ENCODE data around the gene ISG20. TPM values are rescaled to one million over a fixed set of nuclear protein-coding genes. Genes with fewer than 3 reads are reported as not detected.

The ISG20 gene
- total and polyA plus RNA-seq, 2 experiments from 2014 or later: 13.3 to 15.8 TPM

- H3K27ac ChIP-seq: no peak overlapping the region
- H3K4me2 ChIP-seq: no peak overlapping the region
- no peaks in the 10 kb centered on the region for H3K4me1 ChIP-seq (ENCODE audit: insufficient read depth)
- peaks cover 6% of the 10 kb centered on the region for H3K27me3 ChIP-seq
- TF ChIP-seq EZH2phosphoT487 (IDR thresholded peaks at IDR 0.05; ENCODE audit: low read depth, severe bottlenecking, unreplicated experiment) (no peak), EZH2 (IDR thresholded peaks at IDR 0.05; ENCODE audit: borderline replicate concordance) (no peak)
- TF ChIP-seq, protein P1, sequence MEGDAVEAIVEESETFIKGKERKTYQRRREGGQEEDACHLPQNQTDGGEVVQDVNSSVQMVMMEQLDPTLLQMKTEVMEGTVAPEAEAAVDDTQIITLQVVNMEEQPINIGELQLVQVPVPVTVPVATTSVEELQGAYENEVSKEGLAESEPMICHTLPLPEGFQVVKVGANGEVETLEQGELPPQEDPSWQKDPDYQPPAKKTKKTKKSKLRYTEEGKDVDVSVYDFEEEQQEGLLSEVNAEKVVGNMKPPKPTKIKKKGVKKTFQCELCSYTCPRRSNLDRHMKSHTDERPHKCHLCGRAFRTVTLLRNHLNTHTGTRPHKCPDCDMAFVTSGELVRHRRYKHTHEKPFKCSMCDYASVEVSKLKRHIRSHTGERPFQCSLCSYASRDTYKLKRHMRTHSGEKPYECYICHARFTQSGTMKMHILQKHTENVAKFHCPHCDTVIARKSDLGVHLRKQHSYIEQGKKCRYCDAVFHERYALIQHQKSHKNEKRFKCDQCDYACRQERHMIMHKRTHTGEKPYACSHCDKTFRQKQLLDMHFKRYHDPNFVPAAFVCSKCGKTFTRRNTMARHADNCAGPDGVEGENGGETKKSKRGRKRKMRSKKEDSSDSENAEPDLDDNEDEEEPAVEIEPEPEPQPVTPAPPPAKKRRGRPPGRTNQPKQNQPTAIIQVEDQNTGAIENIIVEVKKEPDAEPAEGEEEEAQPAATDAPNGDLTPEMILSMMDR (IDR thresholded peaks at IDR 0.05; ENCODE audit: poor library complexity): no peak
- no peak overlapping the region for H2AFZ ChIP-seq
- H4K20me1 ChIP-seq (ENCODE audit: insufficient read depth, poor library complexity, severe bottlenecking): no peaks in the 10 kb centered on the region
- WGBS (ENCODE audit: low lambda C conversion rate, missing lambda C conversion rate): 86% methylated on average over 5 of the region's 5 CpGs
- no peak for DNase-seq (ENCODE audit: low spot score)
- H3K79me2 ChIP-seq: no peaks in the 10 kb centered on the region
- no peaks in the 10 kb centered on the region for H3K9me2 ChIP-seq (replicated peaks; ENCODE audit: insufficient read depth)
- no peaks in the 10 kb centered on the region for H3K36me3 ChIP-seq (replicated peaks; ENCODE audit: insufficient read depth, low read depth)
- H3K9me3 ChIP-seq (ENCODE audit: low read depth): no peaks in the 10 kb centered on the region
- H3K4me3 ChIP-seq: no peak overlapping the region
Observed at GRCh38 chr15:88693191-88693590, 54.4 kb downstream of the ISG20 start.

GRCh38 chr15:88695101-88695500, 56.3 kb downstream of the ISG20 start:
- Histone ChIP-seq H2AFZ (no peak overlapping the region), H3K4me1 (ENCODE audit: insufficient read depth) (no peaks in the 10 kb centered on the region), H4K20me1 (ENCODE audit: insufficient read depth, poor library complexity, severe bottlenecking) (no peaks in the 10 kb centered on the region), H3K27me3 (peaks cover 13% of the 10 kb centered on the region), H3K4me2 (no peak overlapping the region), H3K36me3 (replicated peaks; ENCODE audit: insufficient read depth, low read depth) (no peaks in the 10 kb centered on the region), H3K27ac (no peak overlapping the region), H3K79me2 (no peaks in the 10 kb centered on the region), H3K9me2 (replicated peaks; ENCODE audit: insufficient read depth) (no peaks in the 10 kb centered on the region), H3K9me3 (ENCODE audit: low read depth) (no peaks in the 10 kb centered on the region), H3K4me3 (no peak overlapping the region)
- no peak for DNase-seq (ENCODE audit: low spot score)
- TF ChIP-seq, protein P1 (IDR thresholded peaks at IDR 0.05; ENCODE audit: poor library complexity): no peak
- no peak for TF ChIP-seq EZH2 (IDR thresholded peaks at IDR 0.05; ENCODE audit: borderline replicate concordance)
- TF ChIP-seq EZH2phosphoT487 (IDR thresholded peaks at IDR 0.05; ENCODE audit: low read depth, severe bottlenecking, unreplicated experiment): no peak
- 93% methylated on average over 8 of the region's 8 CpGs for WGBS (ENCODE audit: low lambda C conversion rate, missing lambda C conversion rate)

GRCh38 chr15:88695691-88696251, 57.0 kb downstream of the ISG20 start:
- no peak for DNase-seq (ENCODE audit: low spot score)
- WGBS (ENCODE audit: low lambda C conversion rate, missing lambda C conversion rate): 60% methylated on average over 20 of the region's 20 CpGs
- H2AFZ ChIP-seq: no peak overlapping the region
- H3K27me3 ChIP-seq: peaks cover 13% of the 10 kb centered on the region
- H3K4me2 ChIP-seq: no peak overlapping the region
- no peaks in the 10 kb centered on the region for H3K9me2 ChIP-seq (replicated peaks; ENCODE audit: insufficient read depth)
- no peak overlapping the region for H3K27ac ChIP-seq
- no peaks in the 10 kb centered on the region for H3K4me1 ChIP-seq (ENCODE audit: insufficient read depth)
- no peaks in the 10 kb centered on the region for H3K36me3 ChIP-seq (replicated peaks; ENCODE audit: insufficient read depth, low read depth)
- H3K9me3 ChIP-seq (ENCODE audit: low read depth): no peaks in the 10 kb centered on the region
- TF ChIP-seq, protein P1 (IDR thresholded peaks at IDR 0.05; ENCODE audit: poor library complexity): no peak
- TF ChIP-seq EZH2phosphoT487 (IDR thresholded peaks at IDR 0.05; ENCODE audit: low read depth, severe bottlenecking, unreplicated experiment): no peak
- TF ChIP-seq EZH2 (IDR thresholded peaks at IDR 0.05; ENCODE audit: borderline replicate concordance): no peak
- H3K4me3 ChIP-seq: no peak overlapping the region
- H4K20me1 ChIP-seq (ENCODE audit: insufficient read depth, poor library complexity, severe bottlenecking): no peaks in the 10 kb centered on the region
- H3K79me2 ChIP-seq: no peaks in the 10 kb centered on the region

Measured in hepatocyte (in vitro differentiated cells).